HG03039 (cell line): ENCODE data around the gene KERA.
A peak's percentile ranks its signal among the peaks of the same experiment; 100 is the strongest.
"Not testable (repeated sequence)": the region's sequence is repeated elsewhere in the genome, so short reads cannot be mapped to it uniquely, and the experiment has no call there.

Experiments
- ATAC-seq: cut with Tn5 transposase; IDR thresholded peaks from one replicate; pipeline ENCODE4 v1.9.1; 2021; ENCODE audit warnings: mild to moderate bottlenecking, moderate library complexity; ENCODE audit not compliant: unreplicated experiment

The KERA gene

DNA sequence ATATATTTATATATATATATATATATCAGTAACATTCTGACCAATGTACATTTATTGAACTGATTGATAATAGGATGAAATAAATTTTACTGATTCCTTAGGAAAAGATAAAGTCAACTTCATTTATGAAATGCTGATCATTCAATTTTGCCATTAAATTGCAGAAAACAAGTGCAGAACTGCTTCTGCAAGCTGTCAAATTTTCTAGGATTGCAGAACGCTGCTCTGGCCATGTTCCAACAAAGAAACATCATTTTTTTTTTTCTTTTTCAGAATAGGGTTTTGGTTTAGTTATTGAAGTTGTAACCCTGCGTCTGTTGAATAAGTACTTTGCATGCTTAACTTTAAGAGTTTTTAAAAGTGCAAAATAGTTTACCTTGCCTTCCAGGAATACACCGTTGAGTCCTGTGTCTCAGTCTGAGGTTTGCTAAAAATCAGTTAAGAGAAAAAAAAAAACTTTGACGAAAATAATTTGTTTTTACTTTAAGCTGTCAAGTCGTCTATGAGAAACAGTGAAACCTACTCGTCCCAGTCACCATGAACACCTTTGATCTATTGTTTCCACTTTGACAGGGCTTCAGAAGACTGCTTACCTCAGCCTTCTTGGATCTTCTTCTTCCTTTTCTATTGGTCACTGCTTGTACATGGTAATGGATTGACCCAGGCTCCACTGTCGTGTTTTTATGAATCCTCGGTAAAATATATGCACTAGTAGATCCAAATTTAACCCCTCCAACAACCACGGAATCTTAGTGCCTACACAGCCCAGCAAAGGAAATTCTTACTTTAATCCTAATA, at the start of gene KERA:
Gene KERA (minus strand): TSS at position 657 of the 798 bp plus-strand sequence. CDS start 1,743 bp downstream, outside the sequence.
- no peak for ATAC-seq

DNA sequence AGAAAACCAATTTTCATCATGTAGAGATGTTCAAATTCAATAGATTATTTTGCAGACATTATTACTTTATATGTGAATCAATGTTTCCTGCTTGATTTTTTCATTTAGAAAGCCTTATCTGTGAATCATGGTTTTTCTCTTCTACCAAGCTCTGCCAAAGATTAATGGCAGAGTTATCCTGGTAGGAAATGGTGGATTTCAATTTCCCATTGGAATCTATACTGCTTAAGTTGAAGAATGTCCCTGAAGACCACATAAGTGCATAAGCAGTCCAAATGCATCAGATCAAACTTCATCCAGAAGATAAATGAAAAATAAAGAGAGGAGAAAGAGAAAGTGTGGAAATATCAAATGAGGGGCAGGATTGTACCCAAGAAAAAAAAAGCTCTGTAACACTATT, 48.5 kb upstream of the KERA start:
- ATAC-seq = no peak

- no peak for ATAC-seq
Observed at GRCh38 chr12:91105807-91106206, 48.0 kb upstream of the KERA start.

- ATAC-seq = peak; percentile 61
Observed at GRCh38 chr12:91104812-91105466, 47.1 kb upstream of the KERA start.

DNA sequence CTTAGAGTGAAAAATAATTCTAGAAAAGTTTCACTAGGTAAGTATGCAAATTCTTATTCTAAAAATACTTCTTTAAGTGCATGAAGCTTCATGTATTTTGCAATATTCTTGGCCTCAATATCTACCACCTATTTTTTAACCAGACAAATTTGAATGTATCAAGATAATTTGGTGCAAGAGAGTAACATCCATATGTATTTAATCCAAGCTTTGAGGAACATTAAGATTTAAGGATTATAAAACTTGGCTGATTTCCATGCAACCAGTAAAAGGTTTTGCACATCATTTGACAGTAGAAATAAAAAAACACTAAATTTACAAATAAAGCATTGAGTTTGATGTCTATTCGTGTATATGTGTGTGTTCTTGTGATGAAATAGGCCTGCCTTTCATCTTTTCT, 45.8 kb upstream of the KERA start:
- no peak for ATAC-seq

- ATAC-seq = no peak
Observed at GRCh38 chr12:91103101-91103500, 45.3 kb upstream of the KERA start.

- ATAC-seq = no peak
Observed at GRCh38 chr12:91100906-91101305, 43.1 kb upstream of the KERA start.

GRCh38 chr12:91099836-91100235, 42.0 kb upstream of the KERA start:
- ATAC-seq = no peak

DNA sequence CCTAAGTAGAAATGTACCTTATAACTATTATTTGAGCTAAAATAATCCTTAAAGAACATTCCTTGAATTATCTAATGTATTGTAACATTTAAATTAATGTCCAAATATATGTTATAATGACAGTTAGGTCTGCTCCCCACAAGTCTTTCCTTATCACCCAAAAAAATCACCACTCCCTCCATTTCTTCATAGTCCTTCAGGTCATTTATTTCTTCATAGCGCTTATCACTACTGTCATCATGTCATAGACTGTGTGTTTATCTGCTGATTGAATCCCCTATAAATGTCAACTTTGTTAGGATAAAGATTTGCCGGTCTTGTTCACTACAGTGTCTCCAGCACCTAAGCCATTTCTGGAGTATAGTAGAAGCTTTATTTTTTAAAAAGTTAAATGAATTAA, 41.5 kb upstream of the KERA start:
- no peak for ATAC-seq

GRCh38 chr12:91098941-91099340, 41.1 kb upstream of the KERA start:
- ATAC-seq = no peak

- no peak for ATAC-seq
Observed at GRCh38 chr12:91098461-91098860, 40.6 kb upstream of the KERA start.

DNA sequence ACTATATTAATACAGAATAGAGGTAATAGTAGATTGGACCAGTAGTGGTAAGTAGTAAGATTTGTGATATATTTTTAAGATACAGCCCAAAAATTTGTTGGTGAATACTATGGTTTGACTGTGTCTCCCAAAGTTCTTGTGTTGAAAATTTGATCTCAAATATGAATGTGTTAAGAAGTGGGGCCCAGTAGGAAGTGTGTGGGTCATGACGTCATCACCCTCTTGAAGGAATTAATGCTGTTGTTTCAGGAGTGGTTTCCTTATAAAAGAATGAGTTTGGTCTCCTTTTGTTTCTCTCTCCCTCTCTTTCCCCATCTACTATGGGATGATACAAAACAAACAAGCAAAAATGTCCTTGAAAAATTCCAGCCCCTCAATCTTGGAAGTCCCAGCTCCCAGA, 37.1 kb upstream of the KERA start:
- ATAC-seq = no peak

GRCh38 chr12:91094032-91094662, 36.3 kb upstream of the KERA start:
- ATAC-seq = no peak

DNA sequence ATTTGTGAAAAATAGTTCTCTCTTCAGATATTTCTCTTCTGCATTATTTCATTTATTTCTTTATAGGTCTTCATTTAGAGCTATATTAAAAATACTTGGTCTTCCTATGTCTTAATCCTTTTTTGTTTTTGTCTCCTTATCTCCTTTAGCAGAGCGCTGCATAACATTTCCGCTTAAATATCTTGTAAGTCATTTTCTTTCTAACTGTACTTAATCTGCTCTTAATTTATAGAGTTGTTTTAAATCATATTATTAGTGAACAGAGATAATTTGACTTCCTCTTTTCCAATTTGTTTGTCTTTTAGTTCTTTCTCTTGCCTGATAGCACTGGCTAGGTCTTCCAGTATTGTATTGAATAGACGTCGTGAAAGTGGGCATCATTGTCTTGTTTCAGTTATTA, 35.5 kb upstream of the KERA start:
- no peak for ATAC-seq

- no peak for ATAC-seq
Observed at GRCh38 chr12:91091916-91092715, 34.3 kb upstream of the KERA start.

DNA sequence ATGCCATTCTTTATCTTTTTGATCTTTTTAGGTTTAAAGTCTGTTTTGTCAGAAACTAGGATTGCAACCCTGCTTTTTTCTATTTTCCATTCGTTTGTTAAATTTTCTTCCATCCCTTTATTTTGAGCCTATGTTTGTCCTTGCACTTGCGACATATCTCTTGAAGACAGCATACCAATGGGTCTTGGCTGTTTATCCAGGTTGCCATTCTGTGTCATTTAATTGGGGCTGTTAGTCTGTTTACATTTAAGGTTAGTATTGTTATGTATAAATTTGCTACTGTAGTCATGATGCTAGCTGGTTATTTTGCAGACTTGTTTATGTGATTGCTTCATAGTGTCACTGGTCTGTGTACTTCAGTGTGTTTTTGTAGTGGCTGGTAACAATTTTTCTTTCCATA, 32.1 kb upstream of the KERA start:
- not testable (repeated sequence) for ATAC-seq

DNA sequence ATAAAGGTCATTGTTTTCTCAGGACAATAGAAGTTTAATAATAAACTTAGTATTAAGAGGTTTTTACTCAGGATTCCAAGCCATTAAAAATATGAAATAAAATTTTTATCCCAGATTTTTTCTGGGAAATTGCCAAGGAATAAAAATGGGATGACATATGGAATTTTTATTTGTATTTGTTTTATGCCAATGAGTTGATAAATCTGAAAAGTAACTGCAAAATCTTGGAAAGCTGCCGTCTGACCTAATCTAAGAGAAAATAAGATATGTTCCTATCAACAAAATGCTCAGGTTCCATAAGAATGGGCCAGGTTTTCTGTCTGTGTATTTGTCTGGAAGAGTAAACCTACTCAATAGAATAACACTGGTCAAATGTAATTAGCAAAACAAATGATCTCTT, 22.2 kb upstream of the KERA start:
- no peak for ATAC-seq

DNA sequence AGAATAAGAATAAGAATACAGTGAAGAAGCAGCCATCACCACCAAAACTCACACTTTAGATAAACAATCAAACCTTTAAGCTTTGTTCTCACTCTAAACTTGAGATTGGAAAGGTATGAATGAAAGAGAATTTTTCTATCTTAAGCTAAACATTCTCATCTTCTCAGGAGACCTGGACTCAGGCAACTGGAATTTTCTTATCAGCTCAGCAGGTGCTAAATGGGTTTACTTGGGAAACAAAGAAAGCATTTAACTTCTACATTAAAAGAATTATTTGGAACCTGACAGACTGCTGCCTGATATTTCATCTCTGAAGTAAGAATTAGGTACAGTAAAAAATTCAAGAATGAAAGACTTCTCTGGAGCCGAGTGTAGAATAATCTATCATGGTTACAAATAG, 20.7 kb upstream of the KERA start:
- no peak for ATAC-seq

DNA sequence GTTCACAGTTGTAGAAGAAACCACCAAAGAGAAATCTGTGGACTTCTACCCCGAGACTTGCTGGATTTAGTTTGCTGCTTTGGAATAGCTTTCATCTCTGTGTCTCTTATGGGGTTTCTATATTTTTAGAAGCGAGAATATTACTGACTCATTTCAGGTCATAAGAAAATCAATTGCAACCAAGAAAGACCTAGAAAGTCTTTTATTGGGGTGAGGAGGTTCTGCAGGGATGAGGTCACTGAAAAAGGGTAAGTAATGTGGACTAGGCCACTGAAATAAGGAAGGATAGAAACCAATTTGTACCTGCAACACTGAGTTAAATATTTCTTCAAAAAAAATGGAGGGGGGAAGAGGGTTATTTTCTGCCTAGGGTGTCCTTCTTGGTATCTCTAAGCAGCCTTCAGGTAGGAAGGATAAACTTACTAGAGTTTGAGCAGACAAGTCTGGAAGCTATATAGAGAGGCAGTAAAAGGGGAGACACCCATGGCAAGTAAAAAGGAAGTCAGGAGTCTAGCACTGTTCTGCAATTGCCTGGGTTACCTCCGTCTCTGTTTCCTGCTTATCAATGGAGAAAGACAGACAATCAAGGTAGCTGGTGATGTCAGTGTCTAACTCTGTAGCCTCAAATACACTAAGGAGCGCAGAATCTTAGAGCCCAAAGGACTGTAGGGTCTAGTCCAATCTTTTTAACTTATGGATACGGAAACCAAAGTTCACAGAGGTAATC, 19.6 kb upstream of the KERA start:
- no peak for ATAC-seq

GRCh38 chr12:91074851-91075250, 17.0 kb upstream of the KERA start:
- no peak for ATAC-seq
